Natural killer cell (primary cell): ENCODE measurements around the gene FMN1. TPM values are rescaled to one million over a fixed set of nuclear protein-coding genes. Genes with fewer than 3 reads are reported as not detected.

Experiments used
- ATAC-seq, 3 donors: fragments of 150-1000 bp in 2 of 3; fragments of 200-7000 bp in 1 of 3; cut with Tn5 transposase; 1 replicate in 1 of 3; 2 replicates in 2 of 3; pipeline ENCODE4 v1.10.0; 2021; ENCODE audit warnings: mild to moderate bottlenecking in 2 of 3, moderate library complexity in 2 of 3
- DNase-seq, 2 donors: peaks; one replicate each; pipeline versions ENCODE4 v3.0.0 to v3.0.0-alpha.2; 2013 to 2021; ENCODE audit warnings: mixed read lengths in 1 of 2
- H3K27ac ChIP-seq: one replicate; pipeline ENCODE4 v1.5.1; 2013; ENCODE audit warnings: mild to moderate bottlenecking, low read length
- H3K27me3 ChIP-seq: one replicate; pipeline ENCODE4 v1.6.1; 2013; ENCODE audit warnings: low read length; ENCODE audit not compliant: control insufficient read depth, insufficient read depth
- H3K36me3 ChIP-seq: one replicate; pipeline ENCODE4 v1.6.1; 2013; ENCODE audit warnings: low read length; ENCODE audit not compliant: control insufficient read depth, insufficient read depth
- H3K4me1 ChIP-seq: one replicate; pipeline ENCODE4 v1.6.1; 2013; ENCODE audit warnings: low read length; ENCODE audit not compliant: control insufficient read depth, insufficient read depth
- H3K4me3 ChIP-seq: one replicate; pipeline ENCODE4 v1.5.1; 2013; ENCODE audit warnings: low read length
- H3K9me3 ChIP-seq: one replicate; pipeline ENCODE4 v1.6.1; 2013; ENCODE audit warnings: low read length; ENCODE audit not compliant: control insufficient read depth, insufficient read depth
- H3K27ac Mint-ChIP-seq, 2 donors: one replicate each; pipeline ENCODE4 v1.8.0; 2022; ENCODE audit warnings: mild to moderate bottlenecking in 2 of 2, mixed read lengths in 2 of 2, moderate library complexity in 1 of 2
- H3K27me3 Mint-ChIP-seq, 2 donors: one replicate each; pipeline ENCODE4 v1.8.0; 2022; ENCODE audit warnings: low read depth in 2 of 2, mixed read lengths in 2 of 2
- H3K36me3 Mint-ChIP-seq: one replicate; pipeline ENCODE4 v1.8.0; 2022; ENCODE audit warnings: mixed read lengths
- H3K4me1 Mint-ChIP-seq, 2 donors: one replicate each; pipeline ENCODE4 v1.8.0; 2022; ENCODE audit warnings: mixed read lengths in 2 of 2
- H3K4me3 Mint-ChIP-seq: one replicate; pipeline ENCODE4 v1.8.0; 2022; ENCODE audit warnings: mild to moderate bottlenecking, moderate library complexity, mixed read lengths
- H3K9me3 Mint-ChIP-seq, 2 donors: one replicate each; pipeline ENCODE4 v1.8.0; 2022; ENCODE audit warnings: mixed read lengths in 2 of 2
- CTCF ChIP-seq: fragments of 200-600 bp; IDR thresholded peaks from one replicate; pipeline ENCODE4 v1.8.0; 2022; ENCODE audit warnings: antibody characterized with exemption
- WGBS: methylation state at CpG from one replicate; pipeline ENCODE4 v1.1.7; 2013; ENCODE audit warnings: missing lambda C conversion rate; ENCODE audit not compliant: insufficient coverage; 5-methylcytosine and 5-hydroxymethylcytosine counted together
- intact Hi-C: fragments of 100-400 bp; cut with micrococcal nuclease; formaldehyde crosslinking; loops from one replicate; pipeline ENCODE4 v1.14.2; 2022
- total RNA-seq, 4 donors: library from RNA; stranded (reverse); fragments of 120-200 nt in 1 of 4; gene quantifications; one replicate each; pipeline versions ENCODE4 v1.2.3 to v1.2.4, GENCODE V29; 2013 to 2022

FMN1 gene
- total RNA-seq, 3 donors from 2014 or later (not counting 1 experiment from before 2014, with no cell fraction given) = 2.0 to 19.2 (median 2.2) TPM

GRCh38 chr15:33197636-33198035 lies 3.1 kb upstream of the FMN1 start:
- intact Hi-C loops = no loop called here
- Histone ChIP-seq H3K27me3 (no peaks in the 10 kb centered on the region), H3K4me3 (no peak overlapping the region), H3K27ac (no peak overlapping the region), H3K36me3 (no peaks in the 10 kb centered on the region), H3K9me3 (no peaks in the 10 kb centered on the region), H3K4me1 (peaks cover 17% of the 10 kb centered on the region)
- WGBS = 91% methylated on average over 5 of the region's 5 CpGs
- H3K27me3 Mint-ChIP-seq = peaks cover 0 to 3% of the 10 kb centered on the region in 2 donors
- H3K36me3 Mint-ChIP-seq = no peaks in the 10 kb centered on the region
- H3K9me3 Mint-ChIP-seq = no peaks in the 10 kb centered on the region
- H3K4me1 Mint-ChIP-seq = peaks cover 7 to 28% of the 10 kb centered on the region in 2 donors
- no peak for DNase-seq
- no peak overlapping the region for H3K27ac Mint-ChIP-seq
- TF ChIP-seq CTCF = no peak
- H3K4me3 Mint-ChIP-seq = no peak overlapping the region
- no peak for ATAC-seq

DNA sequence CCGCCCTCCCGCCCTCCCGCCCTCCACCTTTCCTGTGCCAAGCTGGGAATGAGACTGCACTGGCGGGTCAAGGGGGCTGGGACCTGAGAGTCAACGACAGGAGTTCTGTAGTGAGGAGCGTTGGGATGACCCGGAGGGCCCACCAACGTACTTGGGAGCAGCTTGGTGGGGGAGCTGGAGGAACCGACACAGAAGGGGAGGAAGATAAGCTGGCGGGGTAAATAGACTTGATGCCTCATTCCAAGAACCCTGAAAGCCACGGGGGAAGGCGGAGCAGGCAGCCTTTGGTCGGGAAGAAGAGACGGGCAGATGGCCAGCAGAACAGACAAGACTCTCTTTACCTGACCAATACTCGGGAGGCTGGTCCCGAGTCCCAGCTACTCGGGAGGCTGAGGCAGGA lies 277 bp downstream of the FMN1 start:
- Mint-ChIP-seq H3K4me3 (peak overlapping the region; percentile 86), H3K4me1 (peaks cover 0 to 18% of the 10 kb centered on the region in 2 donors), H3K27ac (peak overlapping the region in 1 of 2 donors; percentile 87), H3K9me3 (no peaks in the 10 kb centered on the region), H3K27me3 (peaks cover 6 to 15% of the 10 kb centered on the region in 2 donors), H3K36me3 (no peaks in the 10 kb centered on the region)
- Histone ChIP-seq H3K36me3 (no peaks in the 10 kb centered on the region), H3K27me3 (no peaks in the 10 kb centered on the region), H3K4me3 (peak overlapping the region; percentile 37), H3K4me1 (peaks cover 13% of the 10 kb centered on the region), H3K9me3 (no peaks in the 10 kb centered on the region), H3K27ac (no peak overlapping the region)
- no peak for ATAC-seq
- 17% methylated on average over 14 of the region's 17 CpGs for WGBS
- intact Hi-C loops = no loop called here
- peak in 1 of 2 donors; percentile 25 for DNase-seq
- no peak for TF ChIP-seq CTCF

- 95% methylated on average over 3 of the region's 3 CpGs for WGBS
- DNase-seq = no peak
Observed at GRCh38 chr15:33191591-33191990, 2.9 kb downstream of the FMN1 start.

More at GRCh38 chr15:33191591-33191990, 2.9 kb downstream of the FMN1 start:
- H3K4me3 Mint-ChIP-seq = no peak overlapping the region
- Histone ChIP-seq H3K4me3 (no peak overlapping the region), H3K4me1 (peaks cover 13% of the 10 kb centered on the region), H3K36me3 (no peaks in the 10 kb centered on the region), H3K27me3 (no peaks in the 10 kb centered on the region), H3K27ac (no peak overlapping the region), H3K9me3 (no peaks in the 10 kb centered on the region)
- no peak for ATAC-seq
- no peaks in the 10 kb centered on the region for H3K36me3 Mint-ChIP-seq
- intact Hi-C loops = no loop called here
- no peak overlapping the region for H3K27ac Mint-ChIP-seq
- TF ChIP-seq CTCF = no peak
- peaks cover 0 to 18% of the 10 kb centered on the region in 2 donors for H3K4me1 Mint-ChIP-seq
- peaks cover 11 to 23% of the 10 kb centered on the region in 2 donors for H3K27me3 Mint-ChIP-seq
- H3K9me3 Mint-ChIP-seq = no peaks in the 10 kb centered on the region
